ENCODE data around the gene NT5C1A.

GRCh38 chr1:39677645-39678044, 5.7 kb upstream of the NT5C1A start:
- TF ChIP-seq ARNTL (CRISPR knock-in tag; IDR thresholded peaks at IDR 0.05; ENCODE audit: borderline replicate concordance, low read depth) = no peak
- TF ChIP-seq PATZ1 (CRISPR knock-in tag; IDR thresholded peaks at IDR 0.05; ENCODE audit: borderline replicate concordance) = no peak
- no peak for TF ChIP-seq PPARA (CRISPR knock-in tag; IDR thresholded peaks at IDR 0.05; ENCODE audit: borderline replicate concordance)
- no peak for TF ChIP-seq ZC3H10 (CRISPR knock-in tag; IDR thresholded peaks at IDR 0.05)
